Body of pancreas (tissue), 4 donors: Measurements from ENCODE around the gene PIP5K1B. TPM values are rescaled to one million over a fixed set of nuclear protein-coding genes. Genes with fewer than 3 reads are reported as not detected.
A peak's percentile ranks its signal among the peaks of the same experiment; 100 is the strongest.

ENCODE experiments used
- ATAC-seq: fragments of 150-250 bp; one replicate; pipeline ENCODE4 v1.9.1; 2016
- DNase-seq, 4 donors: peaks; one replicate each; pipeline ENCODE4 v3.0.0-alpha.2; 2019
- H3K27ac ChIP-seq, 4 donors: fragments of 200-600 bp; sonication (generic); 1 replicate in 3 of 4; 2 replicates in 1 of 4; pipeline versions ENCODE4 v1.5.1 to v1.6.1; 2016 to 2019; ENCODE audit warnings: mild to moderate bottlenecking in 1 of 4, mixed read lengths in 1 of 4, moderate library complexity in 1 of 4
- H3K27me3 ChIP-seq, 2 donors: fragments of 200-600 bp; sonication (generic); one replicate each; pipeline ENCODE4 v1.6.0; 2016; ENCODE audit warnings: mild to moderate bottlenecking in 1 of 2
- H3K36me3 ChIP-seq, 2 donors: fragments of 200-600 bp; sonication (generic); replicated peaks in 1 of 2; 2 replicates each; pipeline ENCODE4 v1.5.1; 2016; ENCODE audit warnings: low read depth in 2 of 2; ENCODE audit not compliant: insufficient read depth in 1 of 2
- H3K4me1 ChIP-seq: fragments of 200-600 bp; sonication (generic); one replicate; pipeline ENCODE4 v1.6.0; 2016
- H3K4me3 ChIP-seq, 2 donors: fragments of 200-600 bp; sonication (generic); 1 replicate in 1 of 2; 2 replicates in 1 of 2; pipeline ENCODE4 v1.5.1; 2016 to 2019
- H3K9me3 ChIP-seq, 3 donors: fragments of 200-600 bp; sonication (generic); 1 replicate in 2 of 3; 2 replicates in 1 of 3; pipeline ENCODE4 v1.5.1; 2016
- POLR2A ChIP-seq, 3 donors: fragments of 450-650 bp; IDR thresholded peaks; one replicate each; pipeline ENCODE4 v1.6.1; 2016; ENCODE audit warnings: antibody characterized with exemption in 3 of 3, mild to moderate bottlenecking in 2 of 3
- WGBS, 2 donors: methylation state at CpG; one replicate each; pipeline ENCODE4 v1.1.5; 2017; 5-methylcytosine and 5-hydroxymethylcytosine counted together
- intact Hi-C: fragments of 100-400 bp; cut with DNase I; formaldehyde crosslinking; loops from one replicate; pipeline ENCODE4 v1.15.1; 2023
- total RNA-seq, 2 donors: library from RNA; depleted of rRNA; stranded (reverse); fragments of >200 nt; gene quantifications; one replicate each; pipeline ENCODE4 v1.1.0, GENCODE V29; 2016
- TF ChIP-seq, protein P1 (sequence below), 7 experiments: fragments of 450-650 bp in 4 of 7; fragments of 200-600 bp in 3 of 7; sonication (generic) in 3 of 7; IDR thresholded peaks; one replicate each; pipeline ENCODE4 v1.5.1; 2016 to 2019; ENCODE audit warnings: antibody characterized with exemption in 7 of 7

PIP5K1B gene
- total RNA-seq, 2 donors from 2014 or later, result 3.6 to 7.8 TPM

DNA sequence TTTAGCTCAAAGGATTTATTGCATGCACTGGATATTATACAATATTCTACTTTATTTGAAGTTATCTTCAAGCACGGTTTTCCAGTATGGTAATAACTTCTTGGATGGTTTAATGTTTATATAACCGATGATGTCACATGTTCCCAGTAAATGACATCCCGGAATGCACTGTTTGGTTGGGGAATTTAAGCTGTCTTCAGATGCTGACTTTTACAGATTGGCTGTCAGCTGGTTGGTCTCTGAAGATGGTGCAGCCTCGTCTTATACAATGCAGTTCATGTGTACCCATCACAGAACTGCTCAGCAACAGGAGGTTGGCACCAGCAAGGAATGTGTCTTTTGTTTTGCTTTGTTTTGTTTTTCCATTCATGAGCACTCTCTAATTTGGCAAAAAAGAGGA is 165.0 kb downstream of the PIP5K1B start:
- 70 to 75% methylated on average over 4 of the region's 4 CpGs for WGBS, 2 donors
- intact Hi-C loops, result no loop called here
- no peak overlapping the region for H3K27ac ChIP-seq

DNA sequence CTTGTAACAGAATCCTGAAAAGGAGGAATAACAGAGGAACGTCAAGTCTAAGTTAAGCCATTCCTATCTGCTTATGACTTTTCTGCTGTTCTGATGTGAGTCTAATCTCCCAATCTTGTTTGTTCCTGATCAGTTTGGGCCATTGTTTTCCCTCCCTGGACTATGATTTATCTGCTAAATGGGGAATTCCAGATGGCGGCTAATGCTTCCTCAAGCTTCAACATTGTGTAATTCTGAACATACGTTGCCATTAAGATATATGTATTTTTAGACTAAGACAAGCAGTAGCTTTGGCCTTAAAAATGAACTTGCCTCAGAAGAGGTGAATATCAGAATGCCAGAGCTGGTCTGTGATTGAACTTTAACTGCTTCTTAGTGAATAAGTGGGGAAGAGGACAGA is 166.2 kb downstream of the PIP5K1B start:
- Histone ChIP-seq H3K9me3 (no peaks in the 10 kb centered on the region), H3K27me3 (no peaks in the 10 kb centered on the region), H3K27ac (peak overlapping the region in 2 of 4 donors; percentile 45 to 61), H3K36me3 (no peaks in the 10 kb centered on the region), H3K4me3 (no peak overlapping the region), H3K4me1 (peaks cover 21% of the 10 kb centered on the region)
- ATAC-seq (no peak), DNase-seq (no peak)
- TF ChIP-seq, protein P1, sequence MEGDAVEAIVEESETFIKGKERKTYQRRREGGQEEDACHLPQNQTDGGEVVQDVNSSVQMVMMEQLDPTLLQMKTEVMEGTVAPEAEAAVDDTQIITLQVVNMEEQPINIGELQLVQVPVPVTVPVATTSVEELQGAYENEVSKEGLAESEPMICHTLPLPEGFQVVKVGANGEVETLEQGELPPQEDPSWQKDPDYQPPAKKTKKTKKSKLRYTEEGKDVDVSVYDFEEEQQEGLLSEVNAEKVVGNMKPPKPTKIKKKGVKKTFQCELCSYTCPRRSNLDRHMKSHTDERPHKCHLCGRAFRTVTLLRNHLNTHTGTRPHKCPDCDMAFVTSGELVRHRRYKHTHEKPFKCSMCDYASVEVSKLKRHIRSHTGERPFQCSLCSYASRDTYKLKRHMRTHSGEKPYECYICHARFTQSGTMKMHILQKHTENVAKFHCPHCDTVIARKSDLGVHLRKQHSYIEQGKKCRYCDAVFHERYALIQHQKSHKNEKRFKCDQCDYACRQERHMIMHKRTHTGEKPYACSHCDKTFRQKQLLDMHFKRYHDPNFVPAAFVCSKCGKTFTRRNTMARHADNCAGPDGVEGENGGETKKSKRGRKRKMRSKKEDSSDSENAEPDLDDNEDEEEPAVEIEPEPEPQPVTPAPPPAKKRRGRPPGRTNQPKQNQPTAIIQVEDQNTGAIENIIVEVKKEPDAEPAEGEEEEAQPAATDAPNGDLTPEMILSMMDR (IDR thresholded peaks at IDR 0.05), result no peak
- no peak for TF ChIP-seq POLR2A (IDR thresholded peaks at IDR 0.05)
- 36 to 44% methylated on average over 3 of the region's 3 CpGs for WGBS, 2 donors
- intact Hi-C loops, result no loop called here

More for the DNA sequence above, 165.0 kb downstream of the PIP5K1B start:
- H3K4me1 ChIP-seq, result peaks cover 21% of the 10 kb centered on the region
- ATAC-seq (no peak), DNase-seq (no peak)
- no peaks in the 10 kb centered on the region for H3K9me3 ChIP-seq
- no peaks in the 10 kb centered on the region for H3K27me3 ChIP-seq
- no peak for TF ChIP-seq POLR2A (IDR thresholded peaks at IDR 0.05)
- TF ChIP-seq, protein P1 (IDR thresholded peaks at IDR 0.05), result no peak
- H3K36me3 ChIP-seq, result no peaks in the 10 kb centered on the region
- no peak overlapping the region for H3K4me3 ChIP-seq

- Histone ChIP-seq H3K27me3 (no peaks in the 10 kb centered on the region), H3K27ac (peak overlapping the region in 3 of 4 donors; percentile 15 to 61 (median 45)), H3K36me3 (no peaks in the 10 kb centered on the region), H3K4me3 (no peak overlapping the region), H3K4me1 (peaks cover 29% of the 10 kb centered on the region), H3K9me3 (no peaks in the 10 kb centered on the region)
- intact Hi-C loops, result no loop called here
- ATAC-seq (peak; percentile 73), DNase-seq (peak; percentile 47 to 69 (median 56))
- 11 to 17% methylated on average over 8 of the region's 8 CpGs for WGBS, 2 donors
- no peak for TF ChIP-seq POLR2A (IDR thresholded peaks at IDR 0.05)
- TF ChIP-seq, protein P1 (IDR thresholded peaks at IDR 0.05), result no peak
Measured at GRCh38 chr9:68872026-68872501, 167.0 kb downstream of the PIP5K1B start.

GRCh38 chr9:68873179-68873578 is 168.1 kb downstream of the PIP5K1B start:
- DNase-seq (no peak), ATAC-seq (no peak)
- Histone ChIP-seq H3K36me3 (no peaks in the 10 kb centered on the region), H3K4me1 (peaks cover 35% of the 10 kb centered on the region), H3K27me3 (no peaks in the 10 kb centered on the region), H3K9me3 (no peaks in the 10 kb centered on the region), H3K27ac (no peak overlapping the region), H3K4me3 (no peak overlapping the region)
- intact Hi-C loops, result no loop called here
- TF ChIP-seq, protein P1 (IDR thresholded peaks at IDR 0.05), result no peak
- TF ChIP-seq POLR2A (IDR thresholded peaks at IDR 0.05), result no peak
- 92 to 97% methylated on average over 6 of the region's 6 CpGs for WGBS, 2 donors

GRCh38 chr9:68876273-68876672 is 171.2 kb downstream of the PIP5K1B start:
- H3K27ac ChIP-seq, result no peak overlapping the region
- no peaks in the 10 kb centered on the region for H3K9me3 ChIP-seq
- intact Hi-C loops, result no loop called here
- H3K4me1 ChIP-seq, result peaks cover 30% of the 10 kb centered on the region
- TF ChIP-seq, protein P1 (IDR thresholded peaks at IDR 0.05), result no peak
- TF ChIP-seq POLR2A (IDR thresholded peaks at IDR 0.05), result no peak
- H3K36me3 ChIP-seq, result no peaks in the 10 kb centered on the region
- ATAC-seq (no peak), DNase-seq (no peak)
- 81 to 85% methylated on average over 5 of the region's 5 CpGs for WGBS, 2 donors
- no peak overlapping the region for H3K4me3 ChIP-seq
- no peaks in the 10 kb centered on the region for H3K27me3 ChIP-seq
